GM18520 (cell line): ENCODE results near the gene PRSS8.
"Not testable (repeated sequence)": the region's sequence is repeated elsewhere in the genome, so short reads cannot be mapped to it uniquely, and the experiment has no call there.

ENCODE experiments used
- ATAC-seq: cut with Tn5 transposase; IDR thresholded peaks from one replicate; pipeline ENCODE4 v1.9.1; 2021; ENCODE audit not compliant: unreplicated experiment

The PRSS8 gene

GRCh38 chr16:31107465-31107867, 28.1 kb downstream of the PRSS8 start:
- ATAC-seq, result peak; percentile 39

DNA sequence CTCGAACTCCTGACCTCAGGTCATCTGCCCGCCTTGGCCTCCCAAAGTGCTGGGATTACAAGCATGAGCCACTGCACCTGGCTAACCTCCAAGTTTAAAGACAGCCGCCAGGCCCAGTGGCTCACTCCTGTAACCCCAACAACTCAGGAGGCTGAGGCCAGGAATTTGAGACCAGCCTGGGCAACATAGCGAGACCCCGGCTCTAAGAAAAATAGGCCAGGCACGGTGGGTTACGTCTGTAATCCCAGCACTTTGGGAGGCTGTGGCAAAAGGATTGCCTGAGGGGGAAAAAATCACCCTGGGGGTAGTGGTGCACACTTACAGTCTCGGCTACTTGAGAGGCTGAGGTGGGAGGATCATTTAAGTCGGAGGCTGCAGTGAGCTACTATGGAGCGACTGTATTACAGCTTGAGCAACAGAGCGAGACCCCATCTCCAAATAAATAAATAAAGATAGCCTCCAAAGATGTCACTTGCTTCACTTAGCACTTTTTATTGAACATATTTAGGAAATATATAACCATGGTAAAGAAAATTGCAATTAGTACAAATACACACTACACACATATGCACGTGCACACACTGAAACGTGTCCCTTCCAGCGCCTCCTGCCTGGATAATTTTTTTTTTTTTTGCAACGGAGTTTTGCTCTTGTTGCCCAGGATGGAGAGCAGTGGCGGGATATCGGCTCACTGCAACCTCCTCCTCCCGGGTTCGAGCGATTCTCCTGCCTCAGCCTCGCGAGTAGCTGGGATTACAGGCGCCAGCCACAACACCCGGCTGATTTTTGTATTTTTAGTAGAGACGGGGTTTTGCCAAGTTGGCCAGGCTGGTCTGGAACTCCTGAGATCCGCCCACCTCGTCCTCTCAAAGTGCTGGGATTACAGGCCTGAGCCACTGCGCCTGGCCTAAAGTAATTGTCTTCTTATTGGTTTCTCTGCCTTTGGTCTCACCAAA, 28.7 kb downstream of the PRSS8 start:
- no peak for ATAC-seq

DNA sequence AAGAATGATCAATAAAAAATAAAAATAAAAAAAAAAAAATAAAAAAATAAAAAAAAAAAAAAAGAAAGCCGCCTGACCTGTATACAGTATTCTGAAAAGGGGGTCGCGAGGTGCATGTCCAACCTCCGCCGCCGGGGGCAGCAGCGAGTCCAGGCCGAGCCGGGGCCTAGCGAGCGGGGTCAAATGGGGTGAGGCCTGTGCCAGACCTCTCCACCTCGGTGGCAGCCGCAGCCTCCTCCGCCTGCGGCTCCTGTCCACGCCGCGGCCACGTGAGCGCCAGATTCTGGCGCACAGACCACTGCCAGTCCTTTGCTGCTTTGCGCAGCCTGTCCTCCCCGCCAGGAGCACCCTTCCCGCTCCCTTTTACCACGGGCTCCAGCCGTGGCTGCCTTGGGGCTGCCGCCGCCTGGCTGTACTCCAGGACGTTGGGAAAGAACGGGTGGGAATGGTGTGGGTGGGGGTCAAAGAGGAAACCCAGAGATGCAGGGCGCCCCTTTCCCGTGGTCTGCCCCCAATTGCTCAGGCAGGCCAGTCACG, 29.8 kb downstream of the PRSS8 start:
- ATAC-seq, result no peak

DNA sequence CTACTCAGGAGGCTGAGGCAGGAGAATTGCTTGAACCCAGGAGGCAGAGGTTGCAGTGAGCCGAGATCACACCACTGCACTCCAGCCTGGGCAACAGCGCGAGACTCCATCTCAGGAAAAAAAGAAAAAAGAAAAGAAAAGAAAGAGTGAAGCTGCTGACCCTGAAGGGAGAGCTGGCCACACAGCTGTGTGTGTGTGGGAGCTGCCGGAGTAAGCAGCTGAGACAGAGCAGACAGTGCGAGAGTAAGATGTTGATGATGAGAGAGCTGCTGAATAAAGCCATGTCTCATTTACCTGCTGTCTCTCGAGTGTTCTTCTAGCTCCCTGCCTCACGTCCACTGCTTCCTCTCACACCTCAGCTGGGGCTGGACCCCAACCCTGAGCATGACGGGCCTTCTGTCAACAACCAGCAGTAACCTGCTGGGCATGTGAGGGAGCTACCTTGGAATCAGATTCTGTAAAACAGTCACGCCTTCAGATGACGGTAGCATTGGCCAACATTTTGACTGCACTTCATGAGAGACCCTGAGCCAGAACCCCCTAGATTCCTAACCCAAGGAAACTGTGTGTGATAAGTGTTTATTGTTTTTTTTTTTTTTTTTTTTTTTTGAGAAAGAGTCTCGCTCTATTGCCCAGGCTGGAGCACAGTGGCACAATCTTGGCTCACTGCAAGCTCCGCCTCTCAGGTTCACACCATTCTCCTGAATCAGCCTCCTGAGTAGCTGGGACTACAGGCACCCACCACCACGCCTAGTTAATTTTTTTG, 34.5 kb downstream of the PRSS8 start:
- ATAC-seq, result not testable (repeated sequence)

GRCh38 chr16:31099860-31100638, 35.5 kb downstream of the PRSS8 start:
- ATAC-seq, result no peak

GRCh38 chr16:31094424-31095120, 41.0 kb downstream of the PRSS8 start, which contains the start of gene VKORC1:
Gene VKORC1, minus strand, starts transcription at chr16:31094797. Its CDS starts 68 bp downstream, at chr16:31094729.
- peak; percentile 82 for ATAC-seq

- ATAC-seq, result no peak
Observed at GRCh38 chr16:31094088-31094423, 41.5 kb downstream of the PRSS8 start.

GRCh38 chr16:31093132-31093703, 42.3 kb downstream of the PRSS8 start:
- no peak for ATAC-seq

GRCh38 chr16:31092330-31092729, 43.2 kb downstream of the PRSS8 start:
- no peak for ATAC-seq

DNA sequence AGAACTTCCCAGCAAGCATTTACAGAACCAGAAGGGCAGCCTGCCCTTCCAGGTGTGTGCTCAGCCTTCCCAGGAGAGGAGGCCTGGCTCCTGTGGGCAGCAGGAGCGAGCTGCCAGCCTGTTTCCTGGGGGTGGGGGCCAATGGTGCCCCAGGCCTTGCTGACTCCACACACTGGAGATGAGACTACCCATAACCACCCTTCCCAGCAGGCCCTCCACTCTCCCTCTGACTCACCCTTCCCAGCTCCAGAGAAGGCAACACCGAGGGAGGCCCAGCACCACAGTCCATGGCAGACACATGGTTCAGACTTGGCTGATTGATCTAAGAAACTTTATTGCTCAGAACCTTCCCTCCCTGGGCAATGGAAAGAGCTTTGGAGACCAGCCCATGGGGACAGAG, 45.0 kb downstream of the PRSS8 start:
- ATAC-seq, result no peak

- ATAC-seq, result no peak
Observed at GRCh38 chr16:31089199-31089598, 46.3 kb downstream of the PRSS8 start.

DNA sequence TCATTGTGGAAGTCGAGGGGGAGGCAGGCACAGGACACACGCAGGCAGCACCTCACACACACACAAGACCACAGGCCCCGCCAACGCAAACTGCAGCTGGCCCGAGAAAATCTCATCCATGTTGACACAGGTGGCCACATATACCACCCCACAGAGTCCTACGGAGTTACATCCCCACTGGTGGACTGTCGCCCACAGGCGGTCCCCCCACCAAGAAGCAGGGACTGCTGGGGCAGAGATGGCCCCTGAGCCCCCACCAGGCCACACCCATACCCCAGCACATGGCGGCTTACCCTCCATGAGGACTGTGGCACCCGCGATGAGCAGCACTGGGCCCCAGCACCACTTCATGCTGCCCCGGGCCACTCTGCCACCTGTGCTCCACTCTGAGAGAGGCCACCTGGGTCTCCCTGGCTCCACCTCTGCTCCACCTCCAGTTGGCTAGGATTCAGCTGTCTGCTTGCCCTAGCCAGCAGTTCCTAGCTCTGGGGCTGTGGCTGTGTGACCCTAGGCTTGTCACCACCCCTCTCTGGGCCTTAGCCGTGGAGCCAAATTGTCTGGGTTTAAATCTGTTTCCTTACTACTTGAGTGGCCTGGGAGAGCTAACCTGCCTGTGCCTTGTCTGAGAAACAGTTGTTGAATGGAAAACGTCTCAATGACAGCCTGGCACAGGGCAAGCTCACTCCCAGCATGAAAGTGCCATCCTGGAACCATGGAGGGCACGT, 46.9 kb downstream of the PRSS8 start, which contains the start of gene PRSS53:
TSS of gene PRSS53 (minus strand) at position 485 of the 725 bp plus-strand sequence. CDS start at position 351, 134 bp downstream.
- ATAC-seq, result no peak

DNA sequence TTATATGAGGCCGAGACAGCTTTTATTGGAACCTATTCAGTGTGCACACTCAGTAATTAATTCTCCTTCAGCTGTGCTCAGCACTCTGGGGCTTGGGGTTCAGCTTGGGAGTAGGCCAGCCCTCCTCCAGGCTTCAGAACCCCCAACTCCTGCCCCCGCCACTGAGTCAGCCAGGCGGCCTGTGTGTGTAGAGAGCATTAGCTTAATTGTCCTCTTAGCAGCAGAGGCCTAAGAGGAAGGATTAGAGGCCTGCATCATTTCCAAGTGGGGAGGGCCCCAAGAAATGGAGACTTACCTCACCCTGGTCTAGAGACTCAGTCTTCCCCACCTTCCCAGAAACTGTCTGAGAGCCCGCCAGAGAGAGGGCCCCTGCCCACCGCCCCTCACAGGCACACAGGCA, 47.6 kb downstream of the PRSS8 start:
- ATAC-seq, result no peak

- ATAC-seq, result no peak
Observed at GRCh38 chr16:31087481-31087880, 48.0 kb downstream of the PRSS8 start.

DNA sequence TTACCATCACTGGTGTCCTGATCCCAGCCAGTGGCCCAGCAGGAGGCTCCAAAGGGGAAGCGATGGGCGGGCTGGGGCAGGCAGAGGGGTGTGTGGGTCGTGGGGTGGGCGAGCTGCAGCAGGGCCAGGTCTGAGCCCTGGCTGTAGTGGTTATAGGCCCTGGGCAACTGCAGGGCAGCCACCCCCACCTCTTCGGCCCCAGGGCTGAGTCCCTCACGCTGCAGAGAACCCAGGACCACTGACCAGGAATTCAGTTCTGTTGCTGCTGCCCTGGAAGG, 49.0 kb downstream of the PRSS8 start:
- no peak for ATAC-seq

DNA sequence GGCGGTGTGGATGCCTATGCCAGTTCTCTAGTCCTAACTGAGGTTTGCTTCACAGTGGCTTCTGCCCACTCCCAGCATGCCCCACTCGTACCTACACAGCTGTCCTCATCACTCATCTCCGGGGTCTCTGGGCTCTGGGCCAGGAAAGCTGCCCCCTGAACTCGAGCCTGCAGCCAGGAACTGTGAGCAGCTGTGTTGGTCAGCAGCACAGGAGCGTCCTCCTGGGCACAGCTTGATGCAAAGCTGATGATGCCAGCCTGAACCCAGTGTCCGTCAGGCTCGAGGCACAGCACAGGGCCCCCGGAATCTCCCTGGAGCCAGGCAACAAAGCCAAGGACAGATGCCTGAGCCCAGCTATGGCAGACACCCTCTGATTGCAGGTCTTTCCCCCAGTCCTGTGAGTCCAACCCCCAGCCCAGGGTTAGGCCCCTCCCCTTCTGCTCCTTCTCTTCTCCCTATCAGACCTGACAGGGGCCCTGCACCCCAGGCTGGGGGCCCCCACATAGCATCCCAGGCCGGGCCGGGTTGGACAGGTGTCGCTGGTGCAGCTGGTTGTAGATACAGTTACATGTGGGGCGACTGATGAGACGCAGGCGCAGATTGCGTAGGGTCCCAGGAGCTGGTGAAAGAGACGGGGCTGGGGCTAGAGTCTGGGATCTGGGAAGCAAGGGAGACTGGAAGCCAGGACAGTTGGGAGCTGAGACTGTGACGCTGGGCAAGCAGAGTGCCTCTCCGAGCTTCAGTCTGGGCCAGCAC, 49.5 kb downstream of the PRSS8 start:
- no peak for ATAC-seq

DNA sequence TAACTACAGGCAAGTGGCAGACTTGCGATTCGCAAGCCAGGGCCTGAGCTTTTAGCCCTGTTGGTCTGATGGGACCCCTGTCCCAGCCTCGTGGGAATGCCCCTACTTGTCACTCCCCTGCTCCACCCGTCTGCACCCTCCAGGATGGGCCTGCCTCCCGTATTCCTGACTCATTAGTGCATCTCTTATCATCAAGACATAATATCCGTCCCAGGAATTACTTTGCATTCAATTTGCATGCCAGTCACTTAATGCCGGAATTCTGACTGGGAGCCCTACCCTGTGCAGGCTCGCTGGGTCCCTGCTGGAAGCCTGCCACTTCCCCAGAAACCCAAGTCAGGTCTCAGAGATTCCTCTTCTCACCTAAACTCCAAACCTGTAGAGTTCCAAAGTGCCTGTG, 50.1 kb downstream of the PRSS8 start:
- ATAC-seq, result no peak

- ATAC-seq, result no peak
Observed at GRCh38 chr16:31084584-31085302, 50.8 kb downstream of the PRSS8 start.
